Neural cell (in vitro differentiated cells): ENCODE data around the gene P3H2.

Source experiments
- CTCF ChIP-seq: fragments of 450-650 bp; IDR thresholded peaks from 2 replicates; pipeline ENCODE4 v1.5.1; 2014; ENCODE audit warnings: antibody characterized with exemption, mild to moderate bottlenecking, moderate library complexity; ENCODE audit not compliant: poor library complexity, severe bottlenecking
- EP300 ChIP-seq: fragments of 450-650 bp; conservative IDR thresholded peaks from 2 replicates; pipeline ENCODE4 v1.6.1; 2014; ENCODE audit warnings: antibody characterized with exemption, mild to moderate bottlenecking, moderate library complexity; ENCODE audit not compliant: poor library complexity, severe bottlenecking
- EZH2 ChIP-seq: fragments of 200-600, 300-800 bp; shearing (Covaris generic), sonication (generic); IDR thresholded peaks from 2 replicates; pipeline ENCODE4 v1.6.1; 2014; ENCODE audit warnings: antibody characterized with exemption, low read length, borderline replicate concordance, mild to moderate bottlenecking; ENCODE audit not compliant: insufficient read depth, poor library complexity, severe bottlenecking
- MXI1 ChIP-seq: fragments of 450-650 bp; conservative IDR thresholded peaks from 2 replicates; pipeline ENCODE4 v1.6.1; 2014; ENCODE audit warnings: antibody characterized with exemption, mild to moderate bottlenecking; ENCODE audit not compliant: poor library complexity, severe bottlenecking
- RAD21 ChIP-seq: fragments of 450-650 bp; conservative IDR thresholded peaks from 2 replicates; pipeline ENCODE4 v1.6.1; 2014; ENCODE audit warnings: antibody characterized with exemption, mild to moderate bottlenecking, moderate library complexity

GRCh38 chr3:189908646-189909045 lies 212.1 kb downstream of the P3H2 start:
- TF ChIP-seq CTCF (no peak), EZH2 (no peak), EP300 (no peak), MXI1 (no peak), RAD21 (no peak)
